ENCODE data around the gene BMP7. TPM values are rescaled to one million over a fixed set of nuclear protein-coding genes. Genes with fewer than 3 reads are reported as not detected.

The BMP7 gene
- total RNA-seq, 1 donor = not detected

DNA sequence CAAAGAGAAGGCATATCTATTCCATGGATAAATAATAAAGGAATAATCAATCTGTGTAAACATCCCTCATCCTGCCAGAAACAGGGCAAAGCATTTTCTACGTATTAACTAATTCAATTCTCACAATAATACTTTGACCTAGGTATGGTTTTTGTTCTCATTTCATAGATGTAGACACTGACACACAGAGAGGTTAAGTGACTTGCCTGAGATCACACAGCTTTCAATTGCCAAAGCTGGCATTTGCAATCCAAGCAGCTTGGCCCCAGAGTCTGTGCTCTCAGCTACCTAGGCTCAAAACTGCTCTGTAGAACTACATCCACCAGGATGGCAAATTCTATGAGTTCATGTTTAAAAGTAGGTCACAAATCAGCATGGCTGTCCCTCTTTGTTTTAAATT, 124.9 kb downstream of the BMP7 start:
- H3K9me3 ChIP-seq (ENCODE audit: low read depth, low read length) = no peaks in the 10 kb centered on the region
- no peak for DNase-seq (ENCODE audit: insufficient read length, low spot score, missing footprints)
- H3K27ac ChIP-seq (ENCODE audit: low read depth, low read length) = no peak overlapping the region
- H3K27me3 ChIP-seq (ENCODE audit: insufficient read depth, low read length) = no peaks in the 10 kb centered on the region
- no peaks in the 10 kb centered on the region for H3K4me1 ChIP-seq (ENCODE audit: insufficient read depth, low read length)
- H4K20me1 ChIP-seq (ENCODE audit: insufficient read depth, low read length) = no peaks in the 10 kb centered on the region
- TF ChIP-seq, protein P1, sequence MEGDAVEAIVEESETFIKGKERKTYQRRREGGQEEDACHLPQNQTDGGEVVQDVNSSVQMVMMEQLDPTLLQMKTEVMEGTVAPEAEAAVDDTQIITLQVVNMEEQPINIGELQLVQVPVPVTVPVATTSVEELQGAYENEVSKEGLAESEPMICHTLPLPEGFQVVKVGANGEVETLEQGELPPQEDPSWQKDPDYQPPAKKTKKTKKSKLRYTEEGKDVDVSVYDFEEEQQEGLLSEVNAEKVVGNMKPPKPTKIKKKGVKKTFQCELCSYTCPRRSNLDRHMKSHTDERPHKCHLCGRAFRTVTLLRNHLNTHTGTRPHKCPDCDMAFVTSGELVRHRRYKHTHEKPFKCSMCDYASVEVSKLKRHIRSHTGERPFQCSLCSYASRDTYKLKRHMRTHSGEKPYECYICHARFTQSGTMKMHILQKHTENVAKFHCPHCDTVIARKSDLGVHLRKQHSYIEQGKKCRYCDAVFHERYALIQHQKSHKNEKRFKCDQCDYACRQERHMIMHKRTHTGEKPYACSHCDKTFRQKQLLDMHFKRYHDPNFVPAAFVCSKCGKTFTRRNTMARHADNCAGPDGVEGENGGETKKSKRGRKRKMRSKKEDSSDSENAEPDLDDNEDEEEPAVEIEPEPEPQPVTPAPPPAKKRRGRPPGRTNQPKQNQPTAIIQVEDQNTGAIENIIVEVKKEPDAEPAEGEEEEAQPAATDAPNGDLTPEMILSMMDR (IDR thresholded peaks at IDR 0.05; ENCODE audit: extremely low read depth, low read depth, low read length) = no peak
- no peak overlapping the region for H3K4me3 ChIP-seq (ENCODE audit: insufficient read depth, low read length)
- no peak overlapping the region for H3K4me2 ChIP-seq (ENCODE audit: insufficient read depth, low read length)
- H3K36me3 ChIP-seq (ENCODE audit: insufficient read depth, low read length) = no peaks in the 10 kb centered on the region
- H3K79me2 ChIP-seq (ENCODE audit: insufficient read depth, low read length) = no peaks in the 10 kb centered on the region
- no peak overlapping the region for H2AFZ ChIP-seq (ENCODE audit: low read length)

DNA sequence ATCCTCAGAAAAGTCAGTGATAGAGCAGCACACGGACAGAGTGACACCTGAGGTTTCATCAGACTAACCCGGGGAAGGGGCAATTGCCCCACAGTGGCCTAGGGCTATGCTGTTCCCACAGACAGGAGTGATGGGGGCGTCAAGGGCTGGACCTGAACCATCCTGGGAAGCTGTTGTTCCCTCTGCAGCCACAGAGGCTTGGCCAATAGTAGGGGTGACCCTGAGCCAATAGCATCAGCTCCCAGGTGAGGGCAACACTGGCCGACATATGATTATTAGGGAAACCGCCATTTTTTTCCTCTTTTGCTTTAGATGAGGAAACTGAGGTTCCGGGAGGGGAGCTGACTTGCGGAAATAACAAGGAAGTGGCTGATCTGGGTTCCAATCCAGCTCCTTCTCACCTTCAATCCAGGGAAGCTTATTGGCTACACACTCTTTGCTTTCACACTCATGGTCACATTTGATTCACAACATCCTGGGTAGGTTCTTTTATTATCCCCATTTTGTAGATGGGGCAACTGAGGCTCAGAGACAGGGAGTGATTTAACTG, 126.0 kb downstream of the BMP7 start:
- H4K20me1 ChIP-seq (ENCODE audit: insufficient read depth, low read length) = no peaks in the 10 kb centered on the region
- H3K9me3 ChIP-seq (ENCODE audit: low read depth, low read length) = no peaks in the 10 kb centered on the region
- H3K36me3 ChIP-seq (ENCODE audit: insufficient read depth, low read length) = no peaks in the 10 kb centered on the region
- H3K27ac ChIP-seq (ENCODE audit: low read depth, low read length) = no peak overlapping the region
- no peak overlapping the region for H2AFZ ChIP-seq (ENCODE audit: low read length)
- no peaks in the 10 kb centered on the region for H3K27me3 ChIP-seq (ENCODE audit: insufficient read depth, low read length)
- H3K4me2 ChIP-seq (ENCODE audit: insufficient read depth, low read length) = no peak overlapping the region
- TF ChIP-seq, protein P1 (IDR thresholded peaks at IDR 0.05; ENCODE audit: extremely low read depth, low read depth, low read length) = no peak
- H3K4me1 ChIP-seq (ENCODE audit: insufficient read depth, low read length) = no peaks in the 10 kb centered on the region
- H3K4me3 ChIP-seq (ENCODE audit: insufficient read depth, low read length) = no peak overlapping the region
- H3K79me2 ChIP-seq (ENCODE audit: insufficient read depth, low read length) = no peaks in the 10 kb centered on the region
- no peak for DNase-seq (ENCODE audit: insufficient read length, low spot score, missing footprints)

DNA sequence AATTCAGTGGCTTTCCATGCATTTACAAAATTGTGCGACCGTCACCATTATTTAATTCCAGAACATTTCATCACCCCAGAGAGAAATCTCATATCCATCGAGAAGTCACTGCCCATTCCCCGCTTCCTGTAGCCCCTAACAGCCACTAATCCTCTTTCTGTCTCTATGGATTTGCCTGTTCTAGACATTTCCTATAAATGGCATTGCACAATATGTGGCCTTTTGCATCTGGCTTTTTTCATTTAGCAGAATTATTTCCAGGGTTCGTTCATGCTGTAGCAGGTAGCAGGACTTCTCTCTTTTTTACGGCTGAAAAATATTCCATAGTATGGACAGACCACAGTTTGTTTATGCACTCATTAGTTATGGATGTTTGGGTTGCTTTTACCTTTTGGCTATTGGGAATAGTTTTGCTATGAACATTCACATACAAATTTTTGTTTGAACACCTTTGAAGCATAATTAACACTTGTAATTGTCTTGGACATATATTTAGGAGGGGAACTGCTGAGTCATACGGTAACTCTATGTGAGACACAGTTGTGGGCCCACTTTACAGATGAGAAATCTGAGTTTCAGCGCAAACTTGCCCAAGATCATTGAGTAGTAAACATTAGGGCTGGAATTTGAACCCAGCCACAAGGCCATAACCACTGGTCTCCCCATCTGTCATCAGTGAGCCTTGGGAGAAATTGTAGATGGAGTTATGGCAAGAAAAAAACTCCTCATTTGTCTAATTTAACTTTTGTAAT, 126.9 kb downstream of the BMP7 start:
- DNase-seq (ENCODE audit: insufficient read length, low spot score, missing footprints) = no peak
- H3K9me3 ChIP-seq (ENCODE audit: low read depth, low read length) = no peaks in the 10 kb centered on the region
- H3K36me3 ChIP-seq (ENCODE audit: insufficient read depth, low read length) = no peaks in the 10 kb centered on the region
- H3K4me1 ChIP-seq (ENCODE audit: insufficient read depth, low read length) = no peaks in the 10 kb centered on the region
- no peak overlapping the region for H3K27ac ChIP-seq (ENCODE audit: low read depth, low read length)
- TF ChIP-seq, protein P1 (IDR thresholded peaks at IDR 0.05; ENCODE audit: extremely low read depth, low read depth, low read length) = no peak
- no peak overlapping the region for H3K4me2 ChIP-seq (ENCODE audit: insufficient read depth, low read length)
- H3K27me3 ChIP-seq (ENCODE audit: insufficient read depth, low read length) = no peaks in the 10 kb centered on the region
- no peaks in the 10 kb centered on the region for H4K20me1 ChIP-seq (ENCODE audit: insufficient read depth, low read length)
- H3K4me3 ChIP-seq (ENCODE audit: insufficient read depth, low read length) = no peak overlapping the region
- no peak overlapping the region for H2AFZ ChIP-seq (ENCODE audit: low read length)
- no peaks in the 10 kb centered on the region for H3K79me2 ChIP-seq (ENCODE audit: insufficient read depth, low read length)

DNA sequence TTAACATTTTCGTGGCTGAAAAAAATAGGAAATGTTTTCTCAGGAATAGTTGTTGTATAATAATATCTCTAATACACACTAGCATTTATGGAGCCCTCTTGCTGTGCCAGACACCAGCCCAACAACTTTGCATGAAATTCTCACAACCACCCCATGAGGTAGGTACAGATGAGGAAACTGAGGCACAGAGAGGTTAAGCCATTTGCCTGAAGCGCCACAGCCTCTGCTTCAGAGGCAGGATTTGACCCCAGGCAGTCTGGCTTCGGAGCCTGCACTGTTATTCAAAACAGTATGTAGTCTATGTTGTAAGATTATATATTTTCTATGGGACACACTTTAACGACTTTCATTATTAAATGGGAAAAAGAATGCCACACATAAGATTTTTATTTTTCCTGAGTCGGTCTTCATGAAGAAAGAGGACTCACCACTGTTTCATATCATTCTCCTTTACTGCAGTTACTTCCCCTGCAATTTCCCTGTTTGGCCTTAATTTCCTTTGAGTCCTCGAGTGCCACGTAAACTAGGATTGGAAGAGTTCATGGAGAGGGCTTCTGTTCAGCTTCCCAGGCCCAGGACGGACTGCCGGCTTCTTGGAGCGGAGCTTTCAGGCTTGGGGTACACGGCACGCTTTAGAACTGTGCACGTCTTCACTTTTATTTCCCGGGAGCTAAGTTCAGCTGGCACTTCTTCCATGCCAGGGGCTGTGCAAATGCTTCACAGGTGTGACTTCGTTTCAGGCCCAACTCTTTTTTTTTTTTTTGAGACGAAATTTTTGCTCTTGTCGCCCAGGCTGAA, 128.0 kb downstream of the BMP7 start:
- no peaks in the 10 kb centered on the region for H3K36me3 ChIP-seq (ENCODE audit: insufficient read depth, low read length)
- TF ChIP-seq, protein P1 (IDR thresholded peaks at IDR 0.05; ENCODE audit: extremely low read depth, low read depth, low read length) = no peak
- no peak overlapping the region for H2AFZ ChIP-seq (ENCODE audit: low read length)
- no peaks in the 10 kb centered on the region for H3K9me3 ChIP-seq (ENCODE audit: low read depth, low read length)
- H3K27me3 ChIP-seq (ENCODE audit: insufficient read depth, low read length) = no peaks in the 10 kb centered on the region
- no peak overlapping the region for H3K27ac ChIP-seq (ENCODE audit: low read depth, low read length)
- H3K79me2 ChIP-seq (ENCODE audit: insufficient read depth, low read length) = no peaks in the 10 kb centered on the region
- no peak for DNase-seq (ENCODE audit: insufficient read length, low spot score, missing footprints)
- H3K4me3 ChIP-seq (ENCODE audit: insufficient read depth, low read length) = no peak overlapping the region
- no peaks in the 10 kb centered on the region for H3K4me1 ChIP-seq (ENCODE audit: insufficient read depth, low read length)
- H3K4me2 ChIP-seq (ENCODE audit: insufficient read depth, low read length) = no peak overlapping the region
- H4K20me1 ChIP-seq (ENCODE audit: insufficient read depth, low read length) = no peaks in the 10 kb centered on the region

Measured in osteoblast (primary cell).